Stimulated activated CD8-positive, alpha-beta memory T cell treated with anti-CD3 and anti-CD28 coated beads, Interleukin-7, amount 100 ng/mL, for 4 hours (primary cell): ENCODE results near the gene RPL22L1.
"Not testable (repeated sequence)": the region's sequence is repeated elsewhere in the genome, so short reads cannot be mapped to it uniquely, and the experiment has no call there.

Source experiments
- DNase-seq, 2 donors: peaks; one replicate each; pipeline ENCODE4 v3.0.0-alpha.2; 2020; ENCODE audit warnings: low read depth in 2 of 2

The RPL22L1 gene

GRCh38 chr3:170829546-170830272 is 40.3 kb downstream of the RPL22L1 start:
- DNase-seq: no peak

- no peak for DNase-seq
These were observed 43.9 kb downstream of the RPL22L1 start for GRCh38 chr3:170826047-170826446.

GRCh38 chr3:170823562-170823961 is 46.4 kb downstream of the RPL22L1 start:
- DNase-seq: not testable (repeated sequence)

- DNase-seq: not testable (repeated sequence)
These were observed 51.7 kb downstream of the RPL22L1 start for GRCh38 chr3:170818325-170818724.

DNA sequence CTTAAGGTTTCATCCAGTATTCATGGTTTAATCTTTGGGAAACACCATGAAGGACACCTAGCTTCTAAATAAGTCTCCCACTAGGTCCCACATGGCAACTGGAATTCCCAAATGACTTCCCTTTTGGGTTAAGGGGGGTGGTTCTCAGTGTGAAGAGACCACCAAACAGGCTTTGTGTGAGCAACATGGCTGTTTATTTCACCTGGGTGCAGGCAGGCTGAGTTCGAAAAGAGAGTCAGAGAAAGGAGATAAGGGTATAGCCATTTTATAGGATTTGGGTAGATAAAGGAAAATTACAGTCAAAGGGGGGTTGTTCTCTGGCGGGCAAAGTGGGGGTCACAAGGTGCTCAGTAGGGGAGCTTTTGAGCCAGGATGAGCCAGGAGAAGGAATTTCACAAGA is 52.5 kb downstream of the RPL22L1 start:
- not testable (repeated sequence) for DNase-seq

DNA sequence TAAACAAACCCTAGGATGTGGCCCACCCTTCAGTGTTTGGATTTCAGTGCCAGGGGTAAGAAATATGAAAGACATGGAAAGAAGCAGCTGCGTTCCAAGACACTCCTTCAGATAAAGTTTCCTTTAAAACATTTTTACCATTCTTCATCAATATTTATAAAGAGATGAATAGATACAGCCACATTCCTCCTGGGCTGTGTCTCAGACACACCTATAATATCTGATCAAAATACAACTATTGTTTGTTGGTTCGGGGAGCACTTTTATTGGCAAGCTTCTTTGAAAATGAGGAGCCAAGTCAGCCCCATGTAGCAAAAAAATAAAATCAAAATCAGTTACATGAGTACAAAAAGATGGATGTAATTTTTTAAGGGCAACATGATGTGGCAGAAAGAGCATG is 53.2 kb downstream of the RPL22L1 start:
- no peak for DNase-seq

DNA sequence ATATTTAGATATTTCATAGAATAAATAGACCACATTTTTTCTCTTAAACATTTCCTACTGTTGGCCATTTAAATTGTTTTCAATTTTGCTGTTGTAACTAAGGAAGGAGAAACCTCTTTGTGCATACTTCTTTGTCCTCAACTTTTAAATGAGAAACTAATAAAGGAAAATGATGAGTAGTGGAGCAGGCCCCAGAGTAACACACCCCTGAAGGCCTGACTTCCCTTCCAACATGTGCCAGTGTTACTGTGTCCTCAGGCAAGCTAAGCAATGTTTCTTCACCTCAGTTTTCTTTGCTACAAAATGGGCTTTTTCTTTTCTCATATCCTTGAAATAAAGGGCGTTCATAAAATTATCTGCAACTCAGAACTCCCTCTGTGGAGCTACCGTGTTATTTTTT is 53.7 kb downstream of the RPL22L1 start:
- DNase-seq: no peak

- no peak for DNase-seq
These were observed 54.1 kb downstream of the RPL22L1 start for GRCh38 chr3:170815936-170816335.

GRCh38 chr3:170815340-170815739 is 54.7 kb downstream of the RPL22L1 start:
- DNase-seq: no peak
